Choroid plexus epithelial cell (primary cell): ENCODE results near the gene GPD1L.
"Not testable (repeated sequence)": the region's sequence is repeated elsewhere in the genome, so short reads cannot be mapped to it uniquely, and the experiment has no call there.

Experiments used
- DNase-seq: peaks from one replicate; pipeline ENCODE4 v3.0.0-alpha.2; 2010; ENCODE audit warnings: low read depth
- H3K4me3 ChIP-seq: 2 replicates; pipeline ENCODE4 v1.5.1; 2011; ENCODE audit warnings: low read depth, mild to moderate bottlenecking, control low read depth, low read length, moderate library complexity
- CTCF ChIP-seq: conservative IDR thresholded peaks from 2 replicates; pipeline ENCODE4 v1.5.1; 2011; ENCODE audit warnings: low read depth, mild to moderate bottlenecking, control low read depth, inconsistent platforms, low read length, moderate library complexity

The GPD1L gene

GRCh38 chr3:32105291-32106131, 909 bp upstream of the GPD1L start:
- no peak for TF ChIP-seq CTCF
- DNase-seq, result peak; percentile 14
- peak overlapping the region; percentile 59 for H3K4me3 ChIP-seq

GRCh38 chr3:32106929-32107362, 526 bp downstream of the GPD1L start:
- DNase-seq, result peak; percentile 11
- no peak for TF ChIP-seq CTCF
- H3K4me3 ChIP-seq, result peak overlapping the region; percentile 80

- not testable (repeated sequence) for H3K4me3 ChIP-seq, DNase-seq
These were observed 1.8 kb downstream of the GPD1L start for GRCh38 chr3:32108224-32108623.

- peak; percentile 18 for TF ChIP-seq CTCF
- H3K4me3 ChIP-seq, result no peak overlapping the region
- DNase-seq, result peak; percentile 65
These were observed 2.8 kb downstream of the GPD1L start for GRCh38 chr3:32109256-32109655.

GRCh38 chr3:32110233-32110760, 3.9 kb downstream of the GPD1L start:
- DNase-seq, result no peak
- no peak for TF ChIP-seq CTCF
- no peak overlapping the region for H3K4me3 ChIP-seq

- H3K4me3 ChIP-seq, result no peak overlapping the region
- no peak for DNase-seq
- TF ChIP-seq CTCF, result no peak
These were observed 5.1 kb downstream of the GPD1L start for GRCh38 chr3:32111560-32111959.

- no peak for DNase-seq
- H3K4me3 ChIP-seq, result no peak overlapping the region
- no peak for TF ChIP-seq CTCF
These were observed 7.1 kb downstream of the GPD1L start for GRCh38 chr3:32113566-32113965.
